Thyroid gland (tissue), 4 donors: Measurements from ENCODE around the gene MISP. TPM values are rescaled to one million over a fixed set of nuclear protein-coding genes. Genes with fewer than 3 reads are reported as not detected.

Experiments used
- DNase-seq, 2 donors: peaks; one replicate each; pipeline ENCODE4 v3.0.0-alpha.2; 2019
- H3K27ac ChIP-seq, 3 donors: fragments of 200-600 bp; sonication (generic); 1 replicate in 2 of 3; 2 replicates in 1 of 3; pipeline ENCODE4 v1.5.1; 2016 to 2019; ENCODE audit warnings: mild to moderate bottlenecking in 1 of 3, moderate library complexity in 1 of 3
- H3K27me3 ChIP-seq: fragments of 200-600 bp; sonication (generic); one replicate; pipeline ENCODE4 v1.5.1; 2019
- H3K36me3 ChIP-seq, 2 donors: fragments of 200-600 bp; sonication (generic); one replicate each; pipeline ENCODE4 v1.5.1; 2016 to 2019
- H3K4me1 ChIP-seq, 2 donors: fragments of 200-600 bp; sonication (generic); one replicate each; pipeline ENCODE4 v1.5.1; 2017 to 2019
- H3K4me3 ChIP-seq, 3 donors: fragments of 200-600 bp; sonication (generic); replicated peaks in 1 of 3; 1 replicate in 2 of 3; 2 replicates in 1 of 3; pipeline ENCODE4 v1.5.1; 2016; ENCODE audit warnings: mild to moderate bottlenecking in 1 of 3
- H3K9me3 ChIP-seq: fragments of 200-600 bp; sonication (generic); one replicate; pipeline ENCODE4 v1.5.1; 2017
- POLR2A ChIP-seq, 2 donors: fragments of 450-650 bp; IDR thresholded peaks; one replicate each; pipeline ENCODE4 v1.6.1; 2017; ENCODE audit warnings: antibody characterized with exemption in 2 of 2, mild to moderate bottlenecking in 2 of 2, moderate library complexity in 1 of 2
- WGBS, 2 donors: methylation state at CpG; one replicate each; pipeline ENCODE4 v1.1.5; 2017; 5-methylcytosine and 5-hydroxymethylcytosine counted together
- intact Hi-C: fragments of 100-400 bp; cut with DNase I; formaldehyde crosslinking; loops from one replicate; pipeline ENCODE4 v1.15.1; 2023
- total RNA-seq, 4 donors: library from RNA; depleted of rRNA; stranded (reverse); fragments of >200 nt; gene quantifications; one replicate each; pipeline ENCODE4 v1.2.3, GENCODE V29; 2016
- TF ChIP-seq, protein P1 (sequence below), 6 experiments: fragments of 200-600 bp in 3 of 6; fragments of 450-650 bp in 3 of 6; sonication (generic) in 3 of 6; IDR thresholded peaks; one replicate each; pipeline ENCODE4 v1.5.1; 2016 to 2019; ENCODE audit warnings: antibody characterized with exemption in 6 of 6, mild to moderate bottlenecking in 2 of 6, inconsistent platforms in 1 of 6, moderate library complexity in 1 of 6

Gene MISP
- total RNA-seq, 4 donors from 2014 or later, result 0.63 to 0.68 TPM; not detected in 2

- Histone ChIP-seq H3K4me1 (peaks cover 34 to 40% of the 10 kb centered on the region in 2 donors), H3K36me3 (peaks cover 60 to 61% of the 10 kb centered on the region in 2 donors), H3K27me3 (no peaks in the 10 kb centered on the region), H3K27ac (no peak overlapping the region), H3K4me3 (no peak overlapping the region), H3K9me3 (no peaks in the 10 kb centered on the region)
- TF ChIP-seq, protein P1, sequence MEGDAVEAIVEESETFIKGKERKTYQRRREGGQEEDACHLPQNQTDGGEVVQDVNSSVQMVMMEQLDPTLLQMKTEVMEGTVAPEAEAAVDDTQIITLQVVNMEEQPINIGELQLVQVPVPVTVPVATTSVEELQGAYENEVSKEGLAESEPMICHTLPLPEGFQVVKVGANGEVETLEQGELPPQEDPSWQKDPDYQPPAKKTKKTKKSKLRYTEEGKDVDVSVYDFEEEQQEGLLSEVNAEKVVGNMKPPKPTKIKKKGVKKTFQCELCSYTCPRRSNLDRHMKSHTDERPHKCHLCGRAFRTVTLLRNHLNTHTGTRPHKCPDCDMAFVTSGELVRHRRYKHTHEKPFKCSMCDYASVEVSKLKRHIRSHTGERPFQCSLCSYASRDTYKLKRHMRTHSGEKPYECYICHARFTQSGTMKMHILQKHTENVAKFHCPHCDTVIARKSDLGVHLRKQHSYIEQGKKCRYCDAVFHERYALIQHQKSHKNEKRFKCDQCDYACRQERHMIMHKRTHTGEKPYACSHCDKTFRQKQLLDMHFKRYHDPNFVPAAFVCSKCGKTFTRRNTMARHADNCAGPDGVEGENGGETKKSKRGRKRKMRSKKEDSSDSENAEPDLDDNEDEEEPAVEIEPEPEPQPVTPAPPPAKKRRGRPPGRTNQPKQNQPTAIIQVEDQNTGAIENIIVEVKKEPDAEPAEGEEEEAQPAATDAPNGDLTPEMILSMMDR (IDR thresholded peaks at IDR 0.05), result no peak
- TF ChIP-seq POLR2A (IDR thresholded peaks at IDR 0.05), result no peak
- 96% methylated on average over 14 to 26 of the region's 53 CpGs for WGBS, 2 donors
- no peak for DNase-seq
- intact Hi-C loops, result no loop called here
These were observed 53.7 kb downstream of the MISP start for GRCh38 chr19:804419-805165.

DNA sequence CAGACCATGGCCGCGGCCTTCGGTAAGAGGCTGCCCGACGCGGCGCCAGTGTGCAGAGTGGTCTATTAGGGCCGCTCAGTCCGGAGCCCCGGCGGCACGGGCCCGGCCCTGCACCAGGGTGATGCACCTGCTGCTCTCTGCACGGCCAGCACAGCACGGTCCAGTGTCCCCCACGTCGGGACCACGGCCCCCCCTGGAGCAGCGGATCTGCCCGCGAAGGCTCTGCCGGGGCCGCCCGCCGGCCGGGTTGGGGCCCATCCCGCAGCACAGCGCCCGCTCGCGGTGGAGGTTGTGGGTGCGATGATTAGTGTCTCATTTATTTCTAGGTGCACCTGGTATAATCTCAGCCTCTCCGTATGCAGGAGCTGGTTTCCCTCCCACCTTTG is 54.2 kb downstream of the MISP start:
- Histone ChIP-seq H3K9me3 (no peaks in the 10 kb centered on the region), H3K4me3 (no peak overlapping the region), H3K27ac (no peak overlapping the region), H3K4me1 (peaks cover 28 to 34% of the 10 kb centered on the region in 2 donors), H3K36me3 (peaks cover 66% of the 10 kb centered on the region in 2 donors), H3K27me3 (no peaks in the 10 kb centered on the region)
- no peak for DNase-seq
- no peak for TF ChIP-seq POLR2A (IDR thresholded peaks at IDR 0.05)
- TF ChIP-seq, protein P1 (IDR thresholded peaks at IDR 0.05), result no peak
- intact Hi-C loops, result no loop called here
- WGBS, 2 donors, result 90 to 100% methylated on average over 6 to 9 of the region's 33 CpGs

- peaks cover 21 to 27% of the 10 kb centered on the region in 2 donors for H3K4me1 ChIP-seq
- no peak overlapping the region for H3K27ac ChIP-seq
- no peak overlapping the region for H3K4me3 ChIP-seq
- no peaks in the 10 kb centered on the region for H3K27me3 ChIP-seq
- DNase-seq, result peak in 1 of 2 donors; percentile 3
- H3K9me3 ChIP-seq, result no peaks in the 10 kb centered on the region
- intact Hi-C loops, result no loop called here
- WGBS, 2 donors, result 94% methylated on average over 44 to 58 of the region's 93 CpGs
- TF ChIP-seq POLR2A (IDR thresholded peaks at IDR 0.05), result no peak
- TF ChIP-seq, protein P1 (IDR thresholded peaks at IDR 0.05), result no peak
- H3K36me3 ChIP-seq, result peaks cover 73 to 74% of the 10 kb centered on the region in 2 donors
These were observed 55.0 kb downstream of the MISP start for GRCh38 chr19:805600-806550.

GRCh38 chr19:806815-807421 is 56.0 kb downstream of the MISP start:
- Histone ChIP-seq H3K9me3 (no peaks in the 10 kb centered on the region), H3K4me1 (peaks cover 10 to 17% of the 10 kb centered on the region in 2 donors), H3K27me3 (no peaks in the 10 kb centered on the region), H3K36me3 (peaks cover 82 to 84% of the 10 kb centered on the region in 2 donors), H3K4me3 (no peak overlapping the region), H3K27ac (no peak overlapping the region)
- intact Hi-C loops, result no loop called here
- no peak for DNase-seq
- no peak for TF ChIP-seq POLR2A (IDR thresholded peaks at IDR 0.05)
- TF ChIP-seq, protein P1 (IDR thresholded peaks at IDR 0.05), result no peak
- WGBS, 2 donors, result 93% methylated on average over 31 to 34 of the region's 34 CpGs
